DND-41 (cell line): Measurements from ENCODE around the gene DOC2A.

Experiments
- ATAC-seq: fragments of 200-7000 bp; cut with Tn5 transposase; 3 replicates; pipeline ENCODE4 v1.9.1; 2021; ENCODE audit warnings: low read depth; ENCODE audit not compliant: insufficient read depth
- DNase-seq: peaks from one replicate; pipeline ENCODE4 v3.0.0-alpha.2; 2020
- H2AFZ ChIP-seq: 2 replicates; pipeline ENCODE4 v1.6.0; 2012; ENCODE audit warnings: low read depth, low read length
- H3K27ac ChIP-seq: 2 replicates; pipeline ENCODE4 v1.5.1; 2012; ENCODE audit warnings: low read length, inconsistent platforms
- H3K27me3 ChIP-seq: fragments of 200-600 bp; sonication (generic); 2 replicates; pipeline ENCODE4 v1.6.0; 2012; ENCODE audit warnings: low read length, mild to moderate bottlenecking, inconsistent platforms; ENCODE audit not compliant: insufficient read depth, poor library complexity
- H3K36me3 ChIP-seq: 2 replicates; pipeline ENCODE4 v1.5.1; 2012; ENCODE audit warnings: low read length, inconsistent platforms; ENCODE audit not compliant: insufficient read depth
- H3K4me1 ChIP-seq: 2 replicates; pipeline ENCODE4 v1.5.1; 2012; ENCODE audit warnings: mild to moderate bottlenecking, low read length; ENCODE audit not compliant: insufficient read depth
- H3K4me2 ChIP-seq: 2 replicates; pipeline ENCODE4 v1.6.0; 2012; ENCODE audit warnings: mild to moderate bottlenecking, moderate library complexity, low read length, inconsistent platforms; ENCODE audit not compliant: insufficient read depth
- H3K4me3 ChIP-seq, 2 experiments: fragments of 200-600 bp in 1 of 2; shearing (Covaris generic) in 1 of 2; 2 replicates each; pipeline ENCODE4 v1.5.1; 2012 to 2016; ENCODE audit warnings: inconsistent platforms in 2 of 2, low read length in 2 of 2, mild to moderate bottlenecking in 2 of 2, low read depth in 1 of 2, moderate library complexity in 1 of 2
- H3K79me2 ChIP-seq: 2 replicates; pipeline ENCODE4 v1.6.0; 2012; ENCODE audit warnings: low read length, inconsistent platforms; ENCODE audit not compliant: insufficient read depth
- H3K9ac ChIP-seq: 2 replicates; pipeline ENCODE4 v1.6.0; 2012; ENCODE audit warnings: low read depth, mild to moderate bottlenecking, inconsistent platforms, low read length, moderate library complexity
- H3K9me3 ChIP-seq: 2 replicates; pipeline ENCODE4 v1.5.1; 2012; ENCODE audit warnings: low read length, moderate library complexity, mild to moderate bottlenecking, inconsistent platforms; ENCODE audit not compliant: insufficient read depth, severe bottlenecking
- H4K20me1 ChIP-seq: 2 replicates; pipeline ENCODE4 v1.6.0; 2012; ENCODE audit warnings: low read length; ENCODE audit not compliant: insufficient read depth
- CTCF ChIP-seq: IDR thresholded peaks from 2 replicates; pipeline ENCODE4 v1.5.1; 2012; ENCODE audit warnings: borderline replicate concordance, low read length, moderate library complexity, mild to moderate bottlenecking; ENCODE audit not compliant: poor library complexity, severe bottlenecking; ENCODE audit errors: extremely low read depth
- EZH2 ChIP-seq: IDR thresholded peaks from 3 replicates; pipeline ENCODE4 v1.6.1; 2012; ENCODE audit warnings: borderline replicate concordance, low read depth, mild to moderate bottlenecking, moderate library complexity, low read length, inconsistent platforms; ENCODE audit not compliant: severe bottlenecking

DOC2A gene

GRCh38 chr16:29986231-29986630 lies 24.6 kb downstream of the DOC2A start:
- Histone ChIP-seq H3K9me3 (no peaks in the 10 kb centered on the region), H3K36me3 (peaks cover 100% of the 10 kb centered on the region), H3K27ac (no peak overlapping the region), H3K9ac (no peak overlapping the region), H3K79me2 (no peaks in the 10 kb centered on the region), H3K4me1 (no peaks in the 10 kb centered on the region), H2AFZ (no peak overlapping the region), H4K20me1 (peaks cover 14% of the 10 kb centered on the region), H3K27me3 (no peaks in the 10 kb centered on the region), H3K4me2 (no peak overlapping the region), H3K4me3 (no peak overlapping the region)
- no peak for DNase-seq
- no peak for TF ChIP-seq EZH2
- no peak for TF ChIP-seq CTCF
- ATAC-seq, result no peak

- Histone ChIP-seq H3K4me2 (no peak overlapping the region), H3K27me3 (no peaks in the 10 kb centered on the region), H3K27ac (no peak overlapping the region), H4K20me1 (peaks cover 14% of the 10 kb centered on the region), H3K4me1 (no peaks in the 10 kb centered on the region), H3K36me3 (peaks cover 96% of the 10 kb centered on the region), H3K9ac (no peak overlapping the region), H3K79me2 (no peaks in the 10 kb centered on the region), H3K4me3 (no peak overlapping the region), H2AFZ (no peak overlapping the region), H3K9me3 (no peaks in the 10 kb centered on the region)
- no peak for ATAC-seq
- TF ChIP-seq CTCF, result no peak
- TF ChIP-seq EZH2, result no peak
- no peak for DNase-seq
These were observed 25.5 kb downstream of the DOC2A start for GRCh38 chr16:29985271-29985811.

- TF ChIP-seq CTCF, result no peak
- no peak for TF ChIP-seq EZH2
- Histone ChIP-seq H3K27me3 (no peaks in the 10 kb centered on the region), H3K4me2 (no peak overlapping the region), H3K9ac (no peak overlapping the region), H3K27ac (no peak overlapping the region), H3K9me3 (no peaks in the 10 kb centered on the region), H2AFZ (no peak overlapping the region), H3K36me3 (peaks cover 96% of the 10 kb centered on the region), H3K4me3 (no peak overlapping the region), H3K79me2 (no peaks in the 10 kb centered on the region), H4K20me1 (peaks cover 14% of the 10 kb centered on the region), H3K4me1 (no peaks in the 10 kb centered on the region)
- DNase-seq, result no peak
- no peak for ATAC-seq
These were observed 26.1 kb downstream of the DOC2A start for GRCh38 chr16:29984764-29985147.
